Stomach (tissue), 9 donors: ENCODE data around the gene COL7A1. TPM values are rescaled to one million over a fixed set of nuclear protein-coding genes. Genes with fewer than 3 reads are reported as not detected.

ENCODE experiments used
- DNase-seq, 2 donors: peaks; one replicate each; pipeline versions ENCODE4 v3.0.0 to v3.0.0-alpha.2; 2013 to 2019
- H3K27ac ChIP-seq, 5 donors: fragments of 200-600 bp in 4 of 5; sonication (generic) in 4 of 5; one replicate each; pipeline ENCODE4 v1.5.1; 2013 to 2019; ENCODE audit warnings: mild to moderate bottlenecking in 1 of 5, moderate library complexity in 1 of 5
- H3K27me3 ChIP-seq, 3 donors: fragments of 200-600 bp; sonication (generic); one replicate each; pipeline ENCODE4 v1.5.1; 2017 to 2019; ENCODE audit warnings: mixed run types in 1 of 3
- H3K36me3 ChIP-seq, 4 donors: fragments of 200-600 bp; sonication (generic); 1 replicate in 3 of 4; 2 replicates in 1 of 4; pipeline ENCODE4 v1.5.1; 2016 to 2019
- H3K4me1 ChIP-seq, 4 donors: fragments of 200-600 bp; sonication (generic); one replicate each; pipeline ENCODE4 v1.5.1; 2016 to 2019
- H3K4me3 ChIP-seq, 4 donors: fragments of 200-600 bp; sonication (generic) in 3 of 4; one replicate each; pipeline ENCODE4 v1.5.1; 2016 to 2019; ENCODE audit warnings: mild to moderate bottlenecking in 1 of 4
- H3K9me3 ChIP-seq, 4 donors: fragments of 200-600 bp; sonication (generic); one replicate each; pipeline ENCODE4 v1.5.1; 2016 to 2019
- CTCF ChIP-seq, 7 experiments: fragments of 450-650 bp in 4 of 7; fragments of 200-600 bp in 3 of 7; sonication (generic) in 3 of 7; IDR thresholded peaks; one replicate each; pipeline ENCODE4 v1.5.1; 2016 to 2019; ENCODE audit warnings: antibody characterized with exemption in 7 of 7, control low read depth in 2 of 7, mild to moderate bottlenecking in 1 of 7
- EP300 ChIP-seq: sonication (generic); formaldehyde crosslinking; IDR thresholded peaks from one replicate; pipeline ENCODE4 v1.6.1; 2017; ENCODE audit warnings: antibody characterized with exemption
- POLR2A ChIP-seq, 4 donors: fragments of 450-650 bp; IDR thresholded peaks; one replicate each; pipeline ENCODE4 v1.6.1; 2016; ENCODE audit warnings: antibody characterized with exemption in 4 of 4, control low read depth in 2 of 4, mild to moderate bottlenecking in 1 of 4, moderate library complexity in 1 of 4
- POLR2AphosphoS5 ChIP-seq, 3 donors: sonication (generic); formaldehyde crosslinking; IDR thresholded peaks; one replicate each; pipeline ENCODE4 v1.6.1; 2016; ENCODE audit warnings: antibody characterized with exemption in 3 of 3
- WGBS, 5 donors: extraction: QIAGEN DNeasy Blood & Tissue Kit in 3 of 5; methylation state at CpG; one replicate each; pipeline versions ENCODE4 v1.1.5 to v1.1.7; 2013 to 2018; 5-methylcytosine and 5-hydroxymethylcytosine counted together
- intact Hi-C: fragments of 100-400 bp; cut with DNase I; formaldehyde crosslinking; loops from one replicate; pipeline ENCODE4 v1.15.1; 2023; ENCODE audit warnings: low total_unique reads
- polyA plus RNA-seq, 3 donors: library from polyadenylated mRNA; stranded (reverse); fragments of 200-250 nt; gene quantifications; one replicate each; pipeline ENCODE4 v1.2.3, GENCODE V29; 2013
- total RNA-seq, 5 donors: library from RNA; depleted of rRNA; stranded (reverse); fragments of >200 nt; gene quantifications; one replicate each; pipeline versions ENCODE4 v1.1.0 to v1.2.3, GENCODE V29; 2014 to 2016
- donor health status: healthy with polysubstance abuse.
- donor health status: Bipolar disorder and iron deficiency.
- donor health status: healthy.

COL7A1 gene
- total and polyA plus RNA-seq, 8 donors, result 1.8 to 123 (median 7.7) TPM

GRCh38 chr3:48543271-48543866, 51.8 kb downstream of the COL7A1 start:
- H3K27me3 ChIP-seq, result no peaks in the 10 kb centered on the region
- TF ChIP-seq POLR2A (IDR thresholded peaks at IDR 0.05), result no peak
- no peak for TF ChIP-seq EP300
- no peak for TF ChIP-seq CTCF (IDR thresholded peaks at IDR 0.05)
- TF ChIP-seq POLR2AphosphoS5 (IDR thresholded peaks at IDR 0.05), result no peak
- 39 to 70% (median 56%) methylated on average over 8 to 9 of the region's 9 CpGs for WGBS, 5 donors
- no peak overlapping the region for H3K27ac ChIP-seq
- H3K9me3 ChIP-seq, result no peaks in the 10 kb centered on the region
- peaks cover 4 to 38% (median 16%) of the 10 kb centered on the region in 4 donors for H3K36me3 ChIP-seq
- no peak overlapping the region for H3K4me3 ChIP-seq
- peak in 1 of 2 donors; percentile 45 for DNase-seq
- H3K4me1 ChIP-seq, result peaks cover 0 to under 1% (median under 1%) of the 10 kb centered on the region in 4 donors
- intact Hi-C loops, result no loop called here

- TF ChIP-seq POLR2A (IDR thresholded peaks at IDR 0.05) (no peak), POLR2AphosphoS5 (IDR thresholded peaks at IDR 0.05) (no peak), CTCF (IDR thresholded peaks at IDR 0.05) (no peak), EP300 (no peak)
- H3K9me3 ChIP-seq, result no peaks in the 10 kb centered on the region
- no peak overlapping the region for H3K4me3 ChIP-seq
- intact Hi-C loops, result no loop called here
- peaks cover 0 to 71% (median 44%) of the 10 kb centered on the region in 4 donors for H3K36me3 ChIP-seq
- no peaks in the 10 kb centered on the region for H3K4me1 ChIP-seq
- no peaks in the 10 kb centered on the region for H3K27me3 ChIP-seq
- WGBS, 5 donors, result 89 to 98% (median 94%) methylated on average over 12 of the region's 12 CpGs
- no peak for DNase-seq
- no peak overlapping the region for H3K27ac ChIP-seq
Measured at GRCh38 chr3:48538451-48538850, 56.7 kb downstream of the COL7A1 start.

GRCh38 chr3:48536785-48537184, 58.3 kb downstream of the COL7A1 start:
- TF ChIP-seq EP300 (no peak), CTCF (IDR thresholded peaks at IDR 0.05) (no peak), POLR2A (IDR thresholded peaks at IDR 0.05) (no peak), POLR2AphosphoS5 (IDR thresholded peaks at IDR 0.05) (no peak)
- H3K4me1 ChIP-seq, result no peaks in the 10 kb centered on the region
- H3K27ac ChIP-seq, result no peak overlapping the region
- intact Hi-C loops, result no loop called here
- no peaks in the 10 kb centered on the region for H3K27me3 ChIP-seq
- peaks cover 0 to 60% (median 41%) of the 10 kb centered on the region in 4 donors for H3K36me3 ChIP-seq
- H3K4me3 ChIP-seq, result no peak overlapping the region
- 71 to 87% (median 80%) methylated on average over 5 of the region's 5 CpGs for WGBS, 5 donors
- DNase-seq, result no peak
- no peaks in the 10 kb centered on the region for H3K9me3 ChIP-seq

GRCh38 chr3:48536116-48536515, 59.0 kb downstream of the COL7A1 start:
- intact Hi-C loops, result no loop called here
- no peaks in the 10 kb centered on the region for H3K4me1 ChIP-seq
- no peaks in the 10 kb centered on the region for H3K9me3 ChIP-seq
- WGBS, 5 donors, result 88 to 95% (median 92%) methylated on average over 3 to 19 of the region's 19 CpGs
- no peaks in the 10 kb centered on the region for H3K27me3 ChIP-seq
- no peak overlapping the region for H3K27ac ChIP-seq
- no peak overlapping the region for H3K4me3 ChIP-seq
- H3K36me3 ChIP-seq, result peaks cover 0 to 60% (median 41%) of the 10 kb centered on the region in 4 donors
- TF ChIP-seq POLR2AphosphoS5 (IDR thresholded peaks at IDR 0.05) (no peak), EP300 (no peak), CTCF (IDR thresholded peaks at IDR 0.05) (no peak), POLR2A (IDR thresholded peaks at IDR 0.05) (no peak)
- DNase-seq, result no peak
